ENCODE data around the gene FDX2. TPM values are rescaled to one million over a fixed set of nuclear protein-coding genes. Genes with fewer than 3 reads are reported as not detected.

FDX2 gene
- total and polyA plus RNA-seq, 2 of the 8 experiments (the other 6 are each of a cell fraction or from before 2014, with no cell fraction given), result 27.0 to 64.4 TPM

- TF ChIP-seq SIN3A (conservative IDR thresholded peaks at IDR 0.05 in 1 of 2, IDR thresholded peaks at IDR 0.05 in 1 of 2; ENCODE audit: low read depth in 1 of 2, low read length in 2 of 2), result 0 out of 4 replicates have a peak, but pooled peaks of 1 of the 2 experiments have one; percentile 19
- TF ChIP-seq CBX5 (IDR thresholded peaks at IDR 0.05; ENCODE audit: low read depth, low read length), result no peak
- TF ChIP-seq EGR1 (IDR thresholded peaks at IDR 0.05; ENCODE audit: borderline replicate concordance, low read depth, low read length), result no peak
- no peak for TF ChIP-seq CHD7 (IDR thresholded peaks at IDR 0.05; ENCODE audit: insufficient replicate concordance, low read length)
- peak; percentile 17; the same call in 1 of the 2 replicates for TF ChIP-seq CREB1 (IDR thresholded peaks at IDR 0.05)
- TF ChIP-seq RNF2 (IDR thresholded peaks at IDR 0.05; ENCODE audit: borderline replicate concordance, low read depth, low read length, missing control alignments, poor library complexity, severe bottlenecking), result peak; percentile 14
Measured at GRCh38 chr19:10290357-10290875, 25.4 kb downstream of the FDX2 start (continued).
